HG02870 (cell line): ENCODE results near the gene GRAMD2B.
"Not testable (repeated sequence)": the region's sequence is repeated elsewhere in the genome, so short reads cannot be mapped to it uniquely, and the experiment has no call there.

Experiments used
- ATAC-seq: cut with Tn5 transposase; IDR thresholded peaks from one replicate; pipeline ENCODE4 v1.9.1; 2021; ENCODE audit warnings: mild to moderate bottlenecking, moderate library complexity; ENCODE audit not compliant: unreplicated experiment

Gene GRAMD2B

GRCh38 chr5:126509339-126509738 lies 86.1 kb downstream of the GRAMD2B start:
- ATAC-seq: no peak

- ATAC-seq: no peak
Observed at GRCh38 chr5:126511961-126512360, 88.8 kb downstream of the GRAMD2B start.

GRCh38 chr5:126512451-126512850 lies 89.2 kb downstream of the GRAMD2B start:
- ATAC-seq: no peak

DNA sequence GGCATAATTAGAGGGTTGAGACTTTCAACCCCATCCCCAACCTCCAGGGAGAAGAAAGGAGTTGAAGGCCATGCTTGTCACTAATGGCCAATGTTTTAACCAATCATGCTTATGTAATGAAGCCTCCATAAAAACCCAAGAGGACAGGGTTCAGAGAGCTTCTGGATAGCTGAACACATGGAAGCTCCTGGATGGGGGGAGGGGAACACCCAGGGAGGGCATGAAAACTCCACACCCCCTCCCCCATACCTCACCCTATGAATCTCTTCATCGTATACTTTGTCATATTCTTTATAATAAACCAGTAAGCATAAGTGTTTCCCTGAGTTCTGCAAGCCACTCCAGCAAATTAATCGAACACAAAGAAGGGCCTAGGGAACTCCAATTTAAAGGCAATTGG lies 90.1 kb downstream of the GRAMD2B start:
- no peak for ATAC-seq

DNA sequence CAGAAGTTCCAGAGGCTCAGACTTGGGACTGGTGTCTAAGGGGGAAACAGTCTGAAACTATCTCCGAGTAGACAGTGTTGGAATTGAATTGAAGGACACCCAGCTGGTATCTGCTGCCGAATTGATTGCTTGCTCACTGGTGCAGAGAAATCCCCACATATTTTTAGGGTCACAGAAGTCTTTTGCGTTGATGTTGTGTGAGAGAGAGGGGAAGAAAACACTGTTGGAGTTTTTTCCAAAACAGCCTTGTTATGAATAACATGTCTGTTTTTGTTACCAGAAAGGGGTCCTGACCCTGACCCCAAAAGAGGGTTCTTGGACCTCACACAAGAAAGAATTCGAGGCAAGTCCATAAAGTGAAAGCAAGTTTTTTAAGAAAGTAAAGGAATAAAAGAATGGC lies 90.5 kb downstream of the GRAMD2B start:
- no peak for ATAC-seq

GRCh38 chr5:126514131-126514557 lies 90.9 kb downstream of the GRAMD2B start:
- ATAC-seq: no peak

- ATAC-seq: no peak
Observed at GRCh38 chr5:126514558-126515141, 91.4 kb downstream of the GRAMD2B start.

DNA sequence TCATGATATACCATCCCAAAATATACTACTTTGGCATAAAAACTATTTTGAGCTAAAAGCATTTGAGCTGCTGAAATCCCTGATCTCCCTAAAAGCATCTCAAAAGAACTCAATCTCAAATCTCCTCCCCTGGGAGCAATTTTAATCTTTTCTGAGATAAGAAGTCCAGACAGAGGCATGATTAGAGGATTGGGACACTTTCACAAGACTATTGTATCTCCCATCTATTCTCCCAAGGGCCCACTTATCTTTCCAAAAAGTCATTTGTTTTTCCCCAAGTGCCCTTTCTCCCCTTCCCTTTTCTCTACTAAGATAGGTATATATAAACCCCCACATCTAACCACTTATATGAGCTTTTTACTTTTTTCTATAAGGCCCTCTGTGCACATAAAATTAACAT lies 92.1 kb downstream of the GRAMD2B start:
- no peak for ATAC-seq

DNA sequence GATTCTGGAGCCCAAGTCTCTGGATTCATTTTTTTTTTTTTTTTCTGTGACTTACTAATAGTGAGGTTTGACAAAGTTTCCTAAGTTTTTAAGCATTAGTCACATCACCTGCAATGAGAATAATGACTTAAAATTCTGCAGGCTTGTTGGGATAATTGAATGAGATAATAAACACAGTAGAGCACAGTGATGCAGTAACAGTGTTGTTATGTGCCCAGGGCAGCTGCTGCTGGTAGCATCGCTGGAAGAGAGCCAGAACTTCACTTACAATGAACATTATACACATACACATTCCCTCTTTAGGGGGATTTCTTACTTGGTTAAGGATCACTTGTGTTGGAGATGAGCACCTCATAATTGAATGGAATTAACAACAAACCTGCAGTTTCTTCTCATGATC lies 92.9 kb downstream of the GRAMD2B start:
- ATAC-seq: no peak

DNA sequence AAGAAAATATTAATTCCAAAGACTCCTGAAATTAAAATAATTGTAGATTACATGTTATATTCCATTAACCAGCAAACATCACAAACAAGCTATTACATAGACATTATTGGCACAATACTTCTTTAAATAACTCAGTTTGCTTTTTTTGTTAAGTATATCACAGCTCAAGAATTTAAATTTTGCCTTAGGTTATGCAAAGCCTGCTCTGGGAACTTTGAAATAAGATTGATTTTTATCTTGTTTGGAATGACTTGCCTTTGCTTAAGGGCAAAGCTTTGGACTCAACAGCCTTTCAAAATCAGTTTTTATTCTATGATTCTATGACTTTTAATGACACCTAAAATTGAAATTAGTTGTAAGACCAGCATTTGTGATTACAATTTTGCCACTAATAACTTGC lies 93.6 kb downstream of the GRAMD2B start:
- no peak for ATAC-seq

GRCh38 chr5:126519223-126519622 lies 96.0 kb downstream of the GRAMD2B start:
- not testable (repeated sequence) for ATAC-seq

DNA sequence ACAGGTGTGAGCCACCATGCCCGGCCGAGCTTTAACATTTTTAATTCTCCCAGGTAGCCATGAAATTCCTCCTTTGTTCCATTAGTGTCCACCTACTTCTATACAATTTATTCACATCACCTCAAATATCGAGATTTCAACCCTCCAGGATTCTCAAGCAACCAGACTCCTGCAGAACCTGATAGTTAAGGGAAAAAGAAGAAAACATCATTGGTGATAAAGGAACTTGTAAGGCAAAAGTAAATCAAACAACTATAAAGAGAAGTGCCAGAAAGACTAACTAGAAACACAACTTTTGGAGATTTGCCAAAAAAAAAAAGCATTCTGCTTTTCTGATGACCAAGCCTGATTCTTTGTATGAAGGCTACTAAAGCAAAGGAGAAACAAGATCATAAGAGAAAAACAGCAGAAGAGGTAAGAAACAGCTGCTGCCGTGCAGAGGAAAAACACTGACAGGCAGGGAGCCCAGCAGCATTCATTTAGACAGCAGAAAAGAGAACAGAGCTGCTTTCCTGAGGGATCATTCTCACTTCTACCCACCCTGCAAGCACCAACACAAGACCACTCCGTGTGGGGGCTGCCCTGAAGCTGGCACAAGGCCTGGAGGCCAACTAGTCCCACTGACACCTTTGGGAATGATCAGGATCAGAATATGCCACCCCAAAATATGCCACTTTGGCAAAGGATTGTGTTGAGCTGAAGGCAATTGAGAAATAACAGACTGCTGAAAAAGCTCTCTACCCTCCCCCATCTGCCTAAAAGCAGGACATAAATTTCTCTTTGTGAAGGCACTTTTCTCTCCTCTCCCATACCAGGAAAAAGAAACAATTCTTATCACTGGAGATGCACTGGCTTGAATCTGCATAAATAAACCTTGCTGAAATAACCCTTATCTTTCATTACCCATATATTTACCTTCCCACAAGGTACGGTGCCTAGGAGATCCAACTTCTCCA lies 96.7 kb downstream of the GRAMD2B start:
- ATAC-seq: no peak

DNA sequence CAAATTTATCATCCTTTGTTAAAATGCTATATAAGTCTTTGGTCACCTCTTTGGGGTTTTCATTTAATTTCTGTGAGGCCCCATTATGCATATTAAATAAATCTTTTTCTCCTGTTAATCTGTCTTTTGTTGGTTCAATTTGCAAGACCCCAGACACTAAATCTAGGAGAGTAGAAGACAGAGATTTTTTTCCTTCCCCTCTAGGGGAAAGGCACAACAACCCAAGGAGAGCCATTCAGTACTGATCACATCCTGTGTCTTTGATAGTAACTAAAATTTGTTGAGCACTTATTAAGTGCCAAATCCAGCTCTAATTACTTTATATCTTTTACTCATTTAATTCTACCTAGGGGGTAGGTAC lies 97.4 kb downstream of the GRAMD2B start:
- ATAC-seq: no peak

DNA sequence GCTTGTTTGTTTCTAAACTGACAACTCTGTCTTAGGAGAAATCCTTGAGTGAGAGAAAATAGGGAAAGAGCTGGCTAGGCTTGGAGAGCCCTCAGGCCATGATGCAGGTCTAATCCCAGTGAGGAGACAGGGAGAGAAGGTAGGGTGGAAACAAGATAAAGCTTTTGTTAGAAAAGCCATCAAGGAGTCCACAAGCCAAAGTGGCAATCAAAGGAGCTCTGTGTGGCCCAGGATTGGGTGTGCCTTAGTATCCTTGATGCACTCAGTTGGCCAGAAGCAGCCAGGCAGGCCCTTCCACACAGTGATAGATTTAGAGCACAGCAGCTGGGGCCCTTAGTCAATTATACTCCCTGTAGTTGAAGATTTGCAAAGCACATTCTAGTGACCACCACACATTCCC lies 97.9 kb downstream of the GRAMD2B start:
- ATAC-seq: no peak

DNA sequence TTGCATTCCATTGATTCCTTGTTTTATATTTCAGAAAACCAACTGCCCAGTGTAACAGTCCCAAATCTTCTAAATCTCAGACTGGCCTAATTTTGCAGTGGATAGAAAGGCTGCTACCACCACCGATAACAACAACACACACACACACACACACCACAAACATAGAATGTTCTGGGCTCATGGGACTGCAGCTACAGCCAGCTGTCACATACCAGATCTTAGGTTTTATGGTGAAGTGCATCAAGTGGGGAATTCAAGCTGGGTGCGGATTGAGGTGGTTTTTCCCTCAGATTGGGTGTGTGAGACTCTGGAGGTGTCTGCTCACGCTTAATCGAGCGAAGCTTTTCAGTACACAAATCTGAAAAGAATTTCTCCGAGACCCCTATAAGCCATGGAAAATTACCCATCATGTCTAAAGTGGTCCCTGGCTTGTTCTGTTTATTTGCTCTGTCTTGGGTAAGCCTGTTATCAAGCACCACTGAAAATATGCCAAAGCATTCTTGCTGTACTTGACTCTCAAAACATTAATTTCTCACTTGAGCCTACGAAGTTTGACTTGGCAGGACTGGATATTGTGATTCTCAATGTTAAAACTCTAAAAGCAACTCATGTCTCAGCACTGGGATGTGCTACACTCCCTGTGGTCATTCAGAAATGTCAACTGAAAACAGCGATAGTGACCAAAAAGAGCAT lies 100.8 kb downstream of the GRAMD2B start:
- ATAC-seq: no peak

DNA sequence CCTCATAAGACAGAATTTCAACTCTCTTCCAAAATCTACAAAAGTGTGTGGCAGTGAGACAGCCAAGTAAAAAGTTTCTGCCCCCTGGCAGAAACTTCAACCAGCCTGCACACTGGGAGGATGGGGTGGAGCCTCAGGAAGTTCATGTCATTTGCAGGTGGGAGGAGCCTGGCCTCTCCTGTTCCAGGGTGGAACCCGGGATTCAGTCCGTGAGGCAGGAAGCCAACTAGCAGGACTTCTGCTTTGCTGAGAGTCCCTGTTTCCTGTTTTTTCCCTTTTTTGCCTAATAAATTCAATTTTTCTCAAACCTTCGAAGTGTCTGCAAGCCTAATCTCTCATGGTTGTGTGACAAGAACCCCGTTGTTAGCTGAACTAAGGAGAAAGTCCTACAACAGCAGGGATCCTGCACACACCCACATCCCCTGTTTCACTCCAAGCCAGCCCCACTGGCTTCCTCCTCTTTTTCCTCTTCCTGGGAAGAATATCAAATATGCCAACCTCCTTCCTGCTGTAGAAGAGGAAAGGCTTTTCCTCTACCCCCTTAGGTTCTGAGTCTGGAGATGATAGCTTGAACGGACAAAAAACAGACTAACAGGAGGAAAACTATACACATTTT lies 102.5 kb downstream of the GRAMD2B start:
- no peak for ATAC-seq

DNA sequence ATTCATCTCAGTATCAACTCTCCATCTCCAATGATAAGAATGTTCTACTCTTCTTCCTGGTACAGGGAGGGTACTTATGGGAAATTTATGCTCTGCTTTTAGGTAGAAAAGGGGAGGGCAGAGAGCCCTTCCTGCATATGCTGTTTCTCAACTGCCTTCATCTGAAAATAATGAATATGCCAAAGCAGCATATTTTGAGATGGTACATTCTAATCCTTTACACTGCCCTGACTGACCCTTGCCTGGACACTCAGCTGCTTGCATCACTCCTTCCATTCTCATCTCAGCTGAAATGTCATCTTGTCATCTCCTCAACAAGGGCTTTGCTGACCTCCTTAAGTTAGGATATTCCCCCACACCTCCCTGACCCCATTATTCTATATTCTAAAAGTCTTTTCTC lies 103.3 kb downstream of the GRAMD2B start:
- ATAC-seq: no peak

DNA sequence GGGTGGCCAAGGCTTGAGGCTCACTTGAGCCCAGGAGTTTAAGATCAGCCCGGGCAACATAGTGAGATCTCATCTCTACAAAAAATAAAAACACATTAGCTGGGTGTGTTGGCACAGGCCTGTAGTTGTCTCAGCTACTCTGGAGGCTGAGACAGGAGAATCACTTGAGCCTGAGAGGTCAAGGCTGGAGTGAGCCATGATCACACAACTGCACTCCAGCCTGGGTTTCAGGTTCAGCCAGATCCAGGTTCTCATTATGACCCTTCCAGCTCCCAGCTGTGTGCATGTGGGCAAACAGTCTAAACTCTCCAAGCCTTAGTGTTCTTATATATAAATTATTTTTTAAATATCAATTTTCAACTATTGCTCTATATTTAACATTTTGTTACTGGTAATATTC lies 103.9 kb downstream of the GRAMD2B start:
- no peak for ATAC-seq

- ATAC-seq: no peak
Observed at GRCh38 chr5:126527892-126528291, 104.7 kb downstream of the GRAMD2B start.

GRCh38 chr5:126531543-126532120 lies 108.4 kb downstream of the GRAMD2B start:
- no peak for ATAC-seq

DNA sequence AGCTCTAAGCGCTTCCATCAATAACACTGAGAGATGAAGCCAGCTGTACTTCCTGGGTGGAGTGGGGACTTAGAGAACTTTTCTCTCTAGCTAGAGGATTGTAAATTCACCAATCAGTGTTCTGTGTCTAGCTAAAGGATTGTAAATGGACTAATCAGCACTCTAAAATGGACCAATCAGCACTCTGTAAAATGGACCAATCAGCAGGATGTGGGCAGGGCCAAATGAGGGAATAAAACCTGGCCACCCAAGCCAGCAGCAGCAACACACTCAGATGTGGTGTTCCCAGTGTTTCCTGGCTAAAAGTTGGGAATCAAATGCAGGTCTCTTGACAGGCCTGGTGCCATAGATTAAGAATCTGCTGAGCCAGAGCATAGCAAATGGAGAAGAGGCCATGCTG lies 111.3 kb downstream of the GRAMD2B start:
- no peak for ATAC-seq
